ENCODE data around the gene RASGRF2.

GRCh38 chr5:81234801-81235200, 274.6 kb downstream of the RASGRF2 start:
- TF ChIP-seq, protein P1, sequence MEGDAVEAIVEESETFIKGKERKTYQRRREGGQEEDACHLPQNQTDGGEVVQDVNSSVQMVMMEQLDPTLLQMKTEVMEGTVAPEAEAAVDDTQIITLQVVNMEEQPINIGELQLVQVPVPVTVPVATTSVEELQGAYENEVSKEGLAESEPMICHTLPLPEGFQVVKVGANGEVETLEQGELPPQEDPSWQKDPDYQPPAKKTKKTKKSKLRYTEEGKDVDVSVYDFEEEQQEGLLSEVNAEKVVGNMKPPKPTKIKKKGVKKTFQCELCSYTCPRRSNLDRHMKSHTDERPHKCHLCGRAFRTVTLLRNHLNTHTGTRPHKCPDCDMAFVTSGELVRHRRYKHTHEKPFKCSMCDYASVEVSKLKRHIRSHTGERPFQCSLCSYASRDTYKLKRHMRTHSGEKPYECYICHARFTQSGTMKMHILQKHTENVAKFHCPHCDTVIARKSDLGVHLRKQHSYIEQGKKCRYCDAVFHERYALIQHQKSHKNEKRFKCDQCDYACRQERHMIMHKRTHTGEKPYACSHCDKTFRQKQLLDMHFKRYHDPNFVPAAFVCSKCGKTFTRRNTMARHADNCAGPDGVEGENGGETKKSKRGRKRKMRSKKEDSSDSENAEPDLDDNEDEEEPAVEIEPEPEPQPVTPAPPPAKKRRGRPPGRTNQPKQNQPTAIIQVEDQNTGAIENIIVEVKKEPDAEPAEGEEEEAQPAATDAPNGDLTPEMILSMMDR (IDR thresholded peaks at IDR 0.05) = no peak
- no peak for TF ChIP-seq POLR2A (IDR thresholded peaks at IDR 0.05; ENCODE audit: low read length)
- TF ChIP-seq, protein P2, sequence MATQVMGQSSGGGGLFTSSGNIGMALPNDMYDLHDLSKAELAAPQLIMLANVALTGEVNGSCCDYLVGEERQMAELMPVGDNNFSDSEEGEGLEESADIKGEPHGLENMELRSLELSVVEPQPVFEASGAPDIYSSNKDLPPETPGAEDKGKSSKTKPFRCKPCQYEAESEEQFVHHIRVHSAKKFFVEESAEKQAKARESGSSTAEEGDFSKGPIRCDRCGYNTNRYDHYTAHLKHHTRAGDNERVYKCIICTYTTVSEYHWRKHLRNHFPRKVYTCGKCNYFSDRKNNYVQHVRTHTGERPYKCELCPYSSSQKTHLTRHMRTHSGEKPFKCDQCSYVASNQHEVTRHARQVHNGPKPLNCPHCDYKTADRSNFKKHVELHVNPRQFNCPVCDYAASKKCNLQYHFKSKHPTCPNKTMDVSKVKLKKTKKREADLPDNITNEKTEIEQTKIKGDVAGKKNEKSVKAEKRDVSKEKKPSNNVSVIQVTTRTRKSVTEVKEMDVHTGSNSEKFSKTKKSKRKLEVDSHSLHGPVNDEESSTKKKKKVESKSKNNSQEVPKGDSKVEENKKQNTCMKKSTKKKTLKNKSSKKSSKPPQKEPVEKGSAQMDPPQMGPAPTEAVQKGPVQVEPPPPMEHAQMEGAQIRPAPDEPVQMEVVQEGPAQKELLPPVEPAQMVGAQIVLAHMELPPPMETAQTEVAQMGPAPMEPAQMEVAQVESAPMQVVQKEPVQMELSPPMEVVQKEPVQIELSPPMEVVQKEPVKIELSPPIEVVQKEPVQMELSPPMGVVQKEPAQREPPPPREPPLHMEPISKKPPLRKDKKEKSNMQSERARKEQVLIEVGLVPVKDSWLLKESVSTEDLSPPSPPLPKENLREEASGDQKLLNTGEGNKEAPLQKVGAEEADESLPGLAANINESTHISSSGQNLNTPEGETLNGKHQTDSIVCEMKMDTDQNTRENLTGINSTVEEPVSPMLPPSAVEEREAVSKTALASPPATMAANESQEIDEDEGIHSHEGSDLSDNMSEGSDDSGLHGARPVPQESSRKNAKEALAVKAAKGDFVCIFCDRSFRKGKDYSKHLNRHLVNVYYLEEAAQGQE (IDR thresholded peaks at IDR 0.05) = no peak
- TF ChIP-seq ESRRA (IDR thresholded peaks at IDR 0.05; ENCODE audit: borderline replicate concordance, low read length) = no peak
- TF ChIP-seq ZFP36 (IDR thresholded peaks at IDR 0.05; ENCODE audit: borderline replicate concordance, partially characterized antibody) = no peak
- TF ChIP-seq CHD2 (IDR thresholded peaks at IDR 0.05; ENCODE audit: low read length, partially characterized antibody) = no peak
- TF ChIP-seq RFX5 (IDR thresholded peaks at IDR 0.05) = no peak
- TF ChIP-seq ELK1 (IDR thresholded peaks at IDR 0.05; ENCODE audit: low read depth, low read length) = no peak
- TF ChIP-seq RAD21 (conservative IDR thresholded peaks at IDR 0.05 in 1 of 2, IDR thresholded peaks at IDR 0.05 in 1 of 2) = no peak
- TF ChIP-seq HOXA7 (CRISPR knock-in tag; IDR thresholded peaks at IDR 0.05) = no peak
- TF ChIP-seq BHLHE40 (IDR thresholded peaks at IDR 0.05; ENCODE audit: low read depth, low read length) = no peak
- no peak for TF ChIP-seq EP300 (IDR thresholded peaks at IDR 0.05)
- TF ChIP-seq, protein P3, sequence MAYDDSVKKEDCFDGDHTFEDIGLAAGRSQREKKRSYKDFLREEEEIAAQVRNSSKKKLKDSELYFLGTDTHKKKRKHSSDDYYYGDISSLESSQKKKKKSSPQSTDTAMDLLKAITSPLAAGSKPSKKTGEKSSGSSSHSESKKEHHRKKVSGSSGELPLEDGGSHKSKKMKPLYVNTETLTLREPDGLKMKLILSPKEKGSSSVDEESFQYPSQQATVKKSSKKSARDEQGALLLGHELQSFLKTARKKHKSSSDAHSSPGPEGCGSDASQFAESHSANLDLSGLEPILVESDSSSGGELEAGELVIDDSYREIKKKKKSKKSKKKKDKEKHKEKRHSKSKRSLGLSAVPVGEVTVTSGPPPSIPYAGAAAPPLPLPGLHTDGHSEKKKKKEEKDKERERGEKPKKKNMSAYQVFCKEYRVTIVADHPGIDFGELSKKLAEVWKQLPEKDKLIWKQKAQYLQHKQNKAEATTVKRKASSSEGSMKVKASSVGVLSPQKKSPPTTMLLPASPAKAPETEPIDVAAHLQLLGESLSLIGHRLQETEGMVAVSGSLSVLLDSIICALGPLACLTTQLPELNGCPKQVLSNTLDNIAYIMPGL (CRISPR knock-in tag; IDR thresholded peaks at IDR 0.05; ENCODE audit: borderline replicate concordance) = no peak
- TF ChIP-seq PBX3 (IDR thresholded peaks at IDR 0.05) = no peak

Data from A549 (cell line).